Brain microvascular endothelial cell (primary cell): ENCODE data around the gene MAML3.

ENCODE experiments used
- DNase-seq: peaks from one replicate; pipeline ENCODE4 v3.0.0-alpha.2; 2020
- H3K27ac ChIP-seq: fragments of 250-450 bp; sonication (Bioruptor Pico); 2 replicates; pipeline ENCODE4 v1.5.1; 2020; ENCODE audit warnings: mild to moderate bottlenecking, moderate library complexity
- H3K27me3 ChIP-seq: fragments of 250-450 bp; sonication (Bioruptor Pico); replicated peaks from 2 replicates; pipeline ENCODE4 v1.5.1; 2020; ENCODE audit warnings: mild to moderate bottlenecking
- H3K36me3 ChIP-seq: fragments of 250-450 bp; sonication (Bioruptor Pico); replicated peaks from 2 replicates; pipeline ENCODE4 v1.5.1; 2020; ENCODE audit warnings: mild to moderate bottlenecking
- H3K4me3 ChIP-seq: 2 replicates; pipeline ENCODE4 v1.5.1; 2011; ENCODE audit warnings: low read depth, mild to moderate bottlenecking, control low read depth, low read length, moderate library complexity
- CTCF ChIP-seq: IDR thresholded peaks from 2 replicates; pipeline ENCODE4 v1.5.1; 2011; ENCODE audit warnings: low read depth, mild to moderate bottlenecking, moderate library complexity, low read length, control low read depth, inconsistent platforms; ENCODE audit errors: missing control alignments
- in situ Hi-C: cut with HindIII; loops from 2 replicates; pipeline ENCODE4 v1.10.0; 2017; ENCODE audit warnings: low sequenced_read_pairs, low pct_ligation_motif_present

Gene MAML3

GRCh38 chr4:139675651-139676050, 478.3 kb downstream of the MAML3 start:
- in situ Hi-C loops = no loop called here
- no peak for TF ChIP-seq CTCF
- Histone ChIP-seq H3K27me3 (no peaks in the 10 kb centered on the region), H3K4me3 (no peak overlapping the region), H3K36me3 (no peaks in the 10 kb centered on the region), H3K27ac (no peak overlapping the region)
- DNase-seq = no peak

- Histone ChIP-seq H3K36me3 (no peaks in the 10 kb centered on the region), H3K4me3 (no peak overlapping the region), H3K27me3 (no peaks in the 10 kb centered on the region), H3K27ac (no peak overlapping the region)
- in situ Hi-C loops = no loop called here
- DNase-seq = no peak
- TF ChIP-seq CTCF = no peak
Measured at GRCh38 chr4:139674875-139675550, 479.0 kb downstream of the MAML3 start.

GRCh38 chr4:139672732-139673131, 481.3 kb downstream of the MAML3 start:
- H3K36me3 ChIP-seq = no peaks in the 10 kb centered on the region
- H3K4me3 ChIP-seq = no peak overlapping the region
- TF ChIP-seq CTCF = no peak
- in situ Hi-C loops = no loop called here
- H3K27ac ChIP-seq = no peak overlapping the region
- H3K27me3 ChIP-seq = no peaks in the 10 kb centered on the region
- DNase-seq = no peak

- in situ Hi-C loops = no loop called here
- no peaks in the 10 kb centered on the region for H3K36me3 ChIP-seq
- H3K27ac ChIP-seq = no peak overlapping the region
- no peaks in the 10 kb centered on the region for H3K27me3 ChIP-seq
- TF ChIP-seq CTCF = no peak
- no peak overlapping the region for H3K4me3 ChIP-seq
- DNase-seq = no peak
Measured at GRCh38 chr4:139672215-139672614, 481.8 kb downstream of the MAML3 start.

- H3K36me3 ChIP-seq = no peaks in the 10 kb centered on the region
- in situ Hi-C loops = no loop called here
- H3K27ac ChIP-seq = no peak overlapping the region
- no peak for TF ChIP-seq CTCF
- DNase-seq = no peak
- no peak overlapping the region for H3K4me3 ChIP-seq
- H3K27me3 ChIP-seq = no peaks in the 10 kb centered on the region
Measured at GRCh38 chr4:139670775-139671174, 483.2 kb downstream of the MAML3 start.

- no peak overlapping the region for H3K27ac ChIP-seq
- H3K27me3 ChIP-seq = no peaks in the 10 kb centered on the region
- TF ChIP-seq CTCF = no peak
- no peak for DNase-seq
- in situ Hi-C loops = no loop called here
- H3K36me3 ChIP-seq = no peaks in the 10 kb centered on the region
- no peak overlapping the region for H3K4me3 ChIP-seq
Measured at GRCh38 chr4:139669890-139670289, 484.1 kb downstream of the MAML3 start.
